Endothelial cell of umbilical vein (primary cell): ENCODE data around the gene IGF2R.

Experiments
- CTCF ChIP-seq, 2 donors: IDR thresholded peaks; 1 replicate in 1 of 2; 2 replicates in 1 of 2; pipeline ENCODE4 v1.5.1; 2011; ENCODE audit warnings: low read length in 2 of 2, mild to moderate bottlenecking in 2 of 2, moderate library complexity in 2 of 2, control low read depth in 1 of 2, inconsistent platforms in 1 of 2, low read depth in 1 of 2; ENCODE audit not compliant: insufficient read depth in 1 of 2; ENCODE audit errors: extremely low read depth in 1 of 2
- EZH2 ChIP-seq: IDR thresholded peaks from 2 replicates; pipeline ENCODE4 v1.6.1; 2012; ENCODE audit warnings: borderline replicate concordance, low read depth, mild to moderate bottlenecking, moderate library complexity, low read length, inconsistent platforms; ENCODE audit not compliant: severe bottlenecking
- MYC ChIP-seq: IDR thresholded peaks from one replicate; pipeline ENCODE4 v1.6.1; 2011; ENCODE audit warnings: mild to moderate bottlenecking, low read depth, low read length
- POLR2A ChIP-seq: IDR thresholded peaks from 2 replicates; pipeline ENCODE4 v1.6.1; 2012; ENCODE audit warnings: low read depth, mild to moderate bottlenecking, control low read depth, low read length

DNA sequence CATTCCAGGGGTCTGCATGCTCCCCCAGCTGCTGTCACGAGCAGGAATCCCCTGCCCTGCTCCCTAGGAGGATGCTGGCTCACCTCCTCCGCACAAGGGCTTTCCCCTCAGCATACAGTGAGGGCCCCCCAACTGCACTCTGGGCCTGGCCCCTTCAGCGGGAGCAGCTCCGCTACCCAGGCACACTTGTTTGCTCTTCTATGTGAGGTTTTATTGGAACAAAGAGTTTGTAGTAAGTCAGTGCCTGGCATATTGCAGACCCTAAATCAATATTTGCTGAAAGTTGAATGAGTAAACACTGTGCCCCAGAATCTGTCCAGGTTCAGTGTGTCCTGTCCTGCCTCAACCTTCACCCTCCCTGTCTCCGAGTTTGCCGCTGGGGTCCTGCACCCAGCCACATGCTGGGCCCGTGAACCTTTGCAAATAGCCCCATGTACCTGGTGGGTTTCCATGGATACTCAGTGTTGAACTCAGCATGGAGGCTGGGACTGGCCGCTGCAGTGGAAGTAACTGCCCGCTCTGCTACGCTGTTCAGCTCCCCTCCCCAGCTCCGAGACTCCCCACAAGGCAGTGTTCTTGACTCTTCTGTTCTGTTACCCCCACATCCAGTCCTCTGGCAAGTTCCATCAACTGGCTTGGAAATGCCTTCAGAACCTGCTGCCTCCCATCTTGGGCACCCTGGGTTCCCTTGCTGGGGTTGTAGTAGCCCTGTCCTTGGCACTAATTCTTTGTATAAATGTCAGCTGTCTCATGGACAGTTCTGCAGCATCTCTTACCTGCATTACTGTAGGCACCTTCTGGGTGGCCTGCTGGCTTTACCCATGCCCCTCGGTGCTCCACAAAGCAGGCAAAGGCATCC lies 168.5 kb downstream of the IGF2R start:
- TF ChIP-seq CTCF (IDR thresholded peaks at IDR 0.05; ENCODE audit: extremely low read depth in 1 of 2, insufficient read depth in 1 of 2, low read depth in 1 of 2, low read length in 2 of 2) (no peak), EZH2 (no peak), POLR2A (no peak), MYC (no peak)
